Lung (tissue), 12 donors: ENCODE data around the gene RARA. TPM values are rescaled to one million over a fixed set of nuclear protein-coding genes. Genes with fewer than 3 reads are reported as not detected.

ENCODE experiments used
- ATAC-seq: fragments of 200-7000 bp; cut with Tn5 transposase; one replicate; pipeline ENCODE4 v1.9.1; 2020; ENCODE audit warnings: moderate number of reproducible peaks; ENCODE audit not compliant: insufficient read depth, low FRiP score
- DNase-seq, 3 donors: peaks; one replicate each; pipeline ENCODE4 v3.0.0-alpha.2; 2013 to 2017
- H3K27ac ChIP-seq, 2 donors: one replicate each; pipeline ENCODE4 v1.5.1; 2013; ENCODE audit warnings: mild to moderate bottlenecking in 2 of 2, moderate library complexity in 2 of 2, control low read depth in 1 of 2, inconsistent platforms in 1 of 2, low read depth in 1 of 2, low read length in 1 of 2
- H3K27me3 ChIP-seq, 3 donors: one replicate each; pipeline ENCODE4 v1.5.1; 2013; ENCODE audit warnings: low read length in 2 of 3; ENCODE audit not compliant: control insufficient read depth in 3 of 3, insufficient read depth in 3 of 3
- H3K36me3 ChIP-seq, 4 donors: one replicate each; pipeline ENCODE4 v1.5.1; 2013; ENCODE audit warnings: low read length in 4 of 4, mild to moderate bottlenecking in 1 of 4, moderate library complexity in 1 of 4; ENCODE audit not compliant: control insufficient read depth in 4 of 4, insufficient read depth in 4 of 4
- H3K4me1 ChIP-seq, 5 donors: one replicate each; pipeline ENCODE4 v1.5.1; 2013; ENCODE audit warnings: low read length in 5 of 5, mild to moderate bottlenecking in 2 of 5, moderate library complexity in 1 of 5; ENCODE audit not compliant: control insufficient read depth in 5 of 5, insufficient read depth in 5 of 5
- H3K4me3 ChIP-seq: one replicate; pipeline ENCODE4 v1.5.1; 2013; ENCODE audit warnings: mild to moderate bottlenecking, control low read depth, moderate library complexity
- H3K9ac ChIP-seq, 2 donors: one replicate each; pipeline ENCODE4 v1.5.1; 2013; ENCODE audit warnings: low read length in 2 of 2, control low read depth in 1 of 2; ENCODE audit not compliant: insufficient read depth in 1 of 2
- H3K9me3 ChIP-seq, 4 donors: one replicate each; pipeline ENCODE4 v1.5.1; 2013; ENCODE audit warnings: low read length in 3 of 4, mild to moderate bottlenecking in 1 of 4, moderate library complexity in 1 of 4; ENCODE audit not compliant: control insufficient read depth in 4 of 4, insufficient read depth in 3 of 4
- WGBS, 2 donors: extraction: QIAGEN DNeasy Blood & Tissue Kit; methylation state at CpG; one replicate each; pipeline ENCODE4 v1.1.7; 2013; 5-methylcytosine and 5-hydroxymethylcytosine counted together
- polyA plus RNA-seq, 2 donors: library from polyadenylated mRNA; stranded (reverse); fragments of 200-250 nt; gene quantifications; one replicate each; pipeline ENCODE4 v1.2.1, GENCODE V29; 2013
- total RNA-seq, 2 donors: library from RNA; depleted of rRNA in 1 of 2; stranded (reverse); fragments of >200 nt in 1 of 2; gene quantifications; one replicate each; pipeline ENCODE4 v1.2.1, GENCODE V29; 2014 to 2021
- TF ChIP-seq, protein P1 (sequence below): IDR thresholded peaks from 2 replicates; pipeline ENCODE4 v1.5.1; 2012; ENCODE audit warnings: mild to moderate bottlenecking; ENCODE audit errors: control extremely low read depth, extremely low read depth
- donor health status: control.
- donor health status: control.
- donor health status: Bipolar disorder and iron deficiency.
- donor health status: healthy.
- donor health status: DM: yes; HTN: yes; CAD: no.

Gene RARA
- total and polyA plus RNA-seq, 4 donors = 36.4 to 75.3 (median 50.8) TPM

DNA sequence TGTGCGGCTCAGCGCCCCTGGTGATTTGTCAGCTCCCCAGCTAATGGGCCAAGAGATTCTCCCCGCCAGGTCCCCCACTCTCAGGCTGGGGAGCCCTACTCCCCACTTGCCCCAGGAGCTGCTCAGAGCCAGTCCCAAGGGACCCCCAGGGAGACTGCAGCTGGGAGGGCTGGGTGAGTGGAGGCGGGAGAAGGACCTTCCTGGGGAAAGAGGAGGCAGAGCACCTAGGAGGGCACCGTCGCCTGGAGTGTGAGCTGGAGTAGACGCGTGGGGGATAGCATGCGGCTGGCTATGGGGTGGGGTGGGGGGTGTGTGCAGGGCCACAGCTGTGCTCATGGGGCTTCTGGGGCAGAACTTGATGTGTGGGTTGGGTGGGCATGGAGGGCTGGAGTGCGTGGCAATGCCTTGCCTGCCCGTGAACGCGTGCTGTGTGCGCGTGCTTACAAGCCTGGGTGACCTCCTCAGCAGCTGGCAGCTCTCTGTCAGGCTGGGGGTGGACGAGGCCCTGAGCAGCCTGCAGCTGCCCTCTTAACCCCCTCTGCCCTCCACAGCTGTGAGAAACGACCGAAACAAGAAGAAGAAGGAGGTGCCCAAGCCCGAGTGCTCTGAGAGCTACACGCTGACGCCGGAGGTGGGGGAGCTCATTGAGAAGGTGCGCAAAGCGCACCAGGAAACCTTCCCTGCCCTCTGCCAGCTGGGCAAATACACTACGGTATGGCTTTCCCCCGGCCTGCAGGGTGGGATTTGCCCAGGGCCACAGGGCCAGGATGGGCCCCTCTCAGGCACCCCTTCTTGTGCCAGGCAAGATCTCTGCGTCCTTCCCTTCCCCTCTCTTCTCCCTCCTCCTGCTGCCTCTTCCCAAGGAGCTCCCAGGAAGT lies 42.6 kb downstream of the RARA start:
- Histone ChIP-seq H3K36me3 (peaks cover 0 to 64% (median 38%) of the 10 kb centered on the region in 4 donors), H3K9me3 (no peaks in the 10 kb centered on the region), H3K27me3 (no peaks in the 10 kb centered on the region), H3K4me1 (peaks cover 29 to 69% (median 40%) of the 10 kb centered on the region in 5 donors), H3K27ac (peak overlapping the region in 1 of 2 donors; percentile 26), H3K4me3 (no peak overlapping the region), H3K9ac (no peak overlapping the region)
- DNase-seq = peak in 1 of 3 donors; percentile 25
- WGBS, 2 donors = 80 to 84% methylated on average over 27 of the region's 27 CpGs
- TF ChIP-seq, protein P1, sequence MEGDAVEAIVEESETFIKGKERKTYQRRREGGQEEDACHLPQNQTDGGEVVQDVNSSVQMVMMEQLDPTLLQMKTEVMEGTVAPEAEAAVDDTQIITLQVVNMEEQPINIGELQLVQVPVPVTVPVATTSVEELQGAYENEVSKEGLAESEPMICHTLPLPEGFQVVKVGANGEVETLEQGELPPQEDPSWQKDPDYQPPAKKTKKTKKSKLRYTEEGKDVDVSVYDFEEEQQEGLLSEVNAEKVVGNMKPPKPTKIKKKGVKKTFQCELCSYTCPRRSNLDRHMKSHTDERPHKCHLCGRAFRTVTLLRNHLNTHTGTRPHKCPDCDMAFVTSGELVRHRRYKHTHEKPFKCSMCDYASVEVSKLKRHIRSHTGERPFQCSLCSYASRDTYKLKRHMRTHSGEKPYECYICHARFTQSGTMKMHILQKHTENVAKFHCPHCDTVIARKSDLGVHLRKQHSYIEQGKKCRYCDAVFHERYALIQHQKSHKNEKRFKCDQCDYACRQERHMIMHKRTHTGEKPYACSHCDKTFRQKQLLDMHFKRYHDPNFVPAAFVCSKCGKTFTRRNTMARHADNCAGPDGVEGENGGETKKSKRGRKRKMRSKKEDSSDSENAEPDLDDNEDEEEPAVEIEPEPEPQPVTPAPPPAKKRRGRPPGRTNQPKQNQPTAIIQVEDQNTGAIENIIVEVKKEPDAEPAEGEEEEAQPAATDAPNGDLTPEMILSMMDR = no peak
- no peak for ATAC-seq

GRCh38 chr17:40352237-40352778 lies 43.3 kb downstream of the RARA start:
- Histone ChIP-seq H3K9ac (no peak overlapping the region), H3K9me3 (no peaks in the 10 kb centered on the region), H3K4me1 (peaks cover 22 to 62% (median 33%) of the 10 kb centered on the region in 5 donors), H3K36me3 (peaks cover 0 to 67% (median 38%) of the 10 kb centered on the region in 4 donors), H3K4me3 (no peak overlapping the region), H3K27me3 (no peaks in the 10 kb centered on the region), H3K27ac (peak overlapping the region in 1 of 2 donors; percentile 26)
- no peak for DNase-seq
- no peak for ATAC-seq
- 80 to 86% methylated on average over 7 of the region's 7 CpGs for WGBS, 2 donors
- TF ChIP-seq, protein P1 = no peak

GRCh38 chr17:40352779-40353394 lies 43.9 kb downstream of the RARA start:
- Histone ChIP-seq H3K9ac (no peak overlapping the region), H3K4me1 (peaks cover 16 to 57% (median 29%) of the 10 kb centered on the region in 5 donors), H3K27me3 (no peaks in the 10 kb centered on the region), H3K36me3 (peaks cover 0 to 67% (median 38%) of the 10 kb centered on the region in 4 donors), H3K27ac (peak overlapping the region in 1 of 2 donors; percentile 32), H3K4me3 (no peak overlapping the region), H3K9me3 (no peaks in the 10 kb centered on the region)
- ATAC-seq (no peak), DNase-seq (no peak)
- TF ChIP-seq, protein P1 = no peak
- 38 to 51% methylated on average over 9 of the region's 9 CpGs for WGBS, 2 donors
